ENCODE data around the gene PSMC3IP.

The PSMC3IP gene

GRCh38 chr17:42568341-42569111 lies 9.0 kb downstream of the PSMC3IP start:
- TF ChIP-seq, protein P1, sequence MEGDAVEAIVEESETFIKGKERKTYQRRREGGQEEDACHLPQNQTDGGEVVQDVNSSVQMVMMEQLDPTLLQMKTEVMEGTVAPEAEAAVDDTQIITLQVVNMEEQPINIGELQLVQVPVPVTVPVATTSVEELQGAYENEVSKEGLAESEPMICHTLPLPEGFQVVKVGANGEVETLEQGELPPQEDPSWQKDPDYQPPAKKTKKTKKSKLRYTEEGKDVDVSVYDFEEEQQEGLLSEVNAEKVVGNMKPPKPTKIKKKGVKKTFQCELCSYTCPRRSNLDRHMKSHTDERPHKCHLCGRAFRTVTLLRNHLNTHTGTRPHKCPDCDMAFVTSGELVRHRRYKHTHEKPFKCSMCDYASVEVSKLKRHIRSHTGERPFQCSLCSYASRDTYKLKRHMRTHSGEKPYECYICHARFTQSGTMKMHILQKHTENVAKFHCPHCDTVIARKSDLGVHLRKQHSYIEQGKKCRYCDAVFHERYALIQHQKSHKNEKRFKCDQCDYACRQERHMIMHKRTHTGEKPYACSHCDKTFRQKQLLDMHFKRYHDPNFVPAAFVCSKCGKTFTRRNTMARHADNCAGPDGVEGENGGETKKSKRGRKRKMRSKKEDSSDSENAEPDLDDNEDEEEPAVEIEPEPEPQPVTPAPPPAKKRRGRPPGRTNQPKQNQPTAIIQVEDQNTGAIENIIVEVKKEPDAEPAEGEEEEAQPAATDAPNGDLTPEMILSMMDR (IDR thresholded peaks at IDR 0.05; ENCODE audit: low read depth, low read length), result no peak
- H3K27me3 ChIP-seq, result no peaks in the 10 kb centered on the region
- H3K4me3 ChIP-seq (ENCODE audit: low read depth, low read length), result no peak overlapping the region
- H3K9me3 ChIP-seq, result no peaks in the 10 kb centered on the region
- DNase-seq, result no peak
- H3K4me1 ChIP-seq, result no peaks in the 10 kb centered on the region; the same call in none of the 2 replicates
- H3K36me3 ChIP-seq, result peaks cover 72% of the 10 kb centered on the region

GRCh38 chr17:42566883-42567573 lies 10.5 kb downstream of the PSMC3IP start, which contains the start of gene MLX:
TSS of gene MLX (plus strand) at chr17:42567100. CDS start at chr17:42567125, 25 bp downstream.
- TF ChIP-seq, protein P1 (IDR thresholded peaks at IDR 0.05; ENCODE audit: low read depth, low read length), result no peak
- no peaks in the 10 kb centered on the region; the same call in none of the 2 replicates for H3K4me1 ChIP-seq
- H3K9me3 ChIP-seq, result no peaks in the 10 kb centered on the region
- peak within 1 kb of the TSS; percentile 88 for H3K4me3 ChIP-seq (ENCODE audit: low read depth, low read length)
- H3K36me3 ChIP-seq, result peaks cover 59% of the 10 kb centered on the region
- H3K27me3 ChIP-seq, result no peaks in the 10 kb centered on the region
- peak; percentile 96 for DNase-seq

GRCh38 chr17:42566215-42566882 lies 11.2 kb downstream of the PSMC3IP start:
- Histone ChIP-seq H3K4me3 (ENCODE audit: low read depth, low read length) (peak overlapping the region; percentile 88), H3K27me3 (no peaks in the 10 kb centered on the region), H3K9me3 (no peaks in the 10 kb centered on the region), H3K4me1 (no peaks in the 10 kb centered on the region; the same call in none of the 2 replicates), H3K36me3 (peaks cover 52% of the 10 kb centered on the region)
- no peak for DNase-seq
- TF ChIP-seq, protein P1 (IDR thresholded peaks at IDR 0.05; ENCODE audit: low read depth, low read length), result no peak

GRCh38 chr17:42565523-42566214 lies 11.9 kb downstream of the PSMC3IP start:
- no peaks in the 10 kb centered on the region; the same call in none of the 2 replicates for H3K4me1 ChIP-seq
- TF ChIP-seq, protein P1 (IDR thresholded peaks at IDR 0.05; ENCODE audit: low read depth, low read length), result no peak
- H3K36me3 ChIP-seq, result peaks cover 45% of the 10 kb centered on the region
- no peaks in the 10 kb centered on the region for H3K9me3 ChIP-seq
- H3K27me3 ChIP-seq, result no peaks in the 10 kb centered on the region
- DNase-seq, result no peak
- H3K4me3 ChIP-seq (ENCODE audit: low read depth, low read length), result no peak overlapping the region

- TF ChIP-seq, protein P1 (IDR thresholded peaks at IDR 0.05; ENCODE audit: low read depth, low read length), result no peak
- no peak for DNase-seq
- H3K27me3 ChIP-seq, result no peaks in the 10 kb centered on the region
- no peaks in the 10 kb centered on the region for H3K9me3 ChIP-seq
- no peaks in the 10 kb centered on the region; the same call in none of the 2 replicates for H3K4me1 ChIP-seq
- peaks cover 41% of the 10 kb centered on the region for H3K36me3 ChIP-seq
- H3K4me3 ChIP-seq (ENCODE audit: low read depth, low read length), result no peak overlapping the region
Observed at GRCh38 chr17:42564815-42565522, 12.6 kb downstream of the PSMC3IP start.

All from BE2C (cell line).